Activated naive CD8-positive, alpha-beta T cell treated with anti-CD3 and anti-CD28 coated beads, Interleukin-2, amount 50 U/mL, for 24 hours (primary cell): Measurements from ENCODE around the gene RET.

Experiments
- ATAC-seq: fragments of 150-1000 bp; cut with Tn5 transposase; one replicate; pipeline ENCODE4 v1.10.0; 2021
- DNase-seq: peaks from one replicate; pipeline ENCODE4 v3.0.0; 2021
- H3K27ac Mint-ChIP-seq: one replicate; pipeline ENCODE4 v1.8.0; 2021; ENCODE audit warnings: mild to moderate bottlenecking, mixed read lengths
- H3K27me3 Mint-ChIP-seq: one replicate; pipeline ENCODE4 v1.8.0; 2021; ENCODE audit warnings: mixed read lengths
- H3K36me3 Mint-ChIP-seq: one replicate; pipeline ENCODE4 v1.8.0; 2021; ENCODE audit warnings: low read depth, mixed read lengths
- H3K4me1 Mint-ChIP-seq: one replicate; pipeline ENCODE4 v1.8.0; 2021; ENCODE audit warnings: mixed read lengths
- H3K4me3 Mint-ChIP-seq: one replicate; pipeline ENCODE4 v1.8.0; 2021; ENCODE audit warnings: mild to moderate bottlenecking, moderate library complexity, mixed read lengths
- H3K9me3 Mint-ChIP-seq: one replicate; pipeline ENCODE4 v1.8.0; 2021; ENCODE audit warnings: mixed read lengths

RET gene

GRCh38 chr10:43128331-43128730, 51.5 kb downstream of the RET start:
- no peak for DNase-seq
- no peak for ATAC-seq
- Mint-ChIP-seq H3K4me1 (peaks cover 34% of the 10 kb centered on the region), H3K36me3 (no peaks in the 10 kb centered on the region), H3K27me3 (no peaks in the 10 kb centered on the region), H3K9me3 (no peaks in the 10 kb centered on the region), H3K4me3 (no peak overlapping the region), H3K27ac (no peak overlapping the region)

GRCh38 chr10:43128958-43129706, 52.3 kb downstream of the RET start:
- peaks cover 34% of the 10 kb centered on the region for H3K4me1 Mint-ChIP-seq
- H3K4me3 Mint-ChIP-seq = no peak overlapping the region
- no peaks in the 10 kb centered on the region for H3K27me3 Mint-ChIP-seq
- H3K9me3 Mint-ChIP-seq = no peaks in the 10 kb centered on the region
- peak; percentile 81 for ATAC-seq
- H3K36me3 Mint-ChIP-seq = no peaks in the 10 kb centered on the region
- peak; percentile 20 for DNase-seq
- peak overlapping the region; percentile 52 for H3K27ac Mint-ChIP-seq

GRCh38 chr10:43130770-43131171, 53.9 kb downstream of the RET start:
- DNase-seq (no peak), ATAC-seq (no peak)
- no peaks in the 10 kb centered on the region for H3K36me3 Mint-ChIP-seq
- no peaks in the 10 kb centered on the region for H3K27me3 Mint-ChIP-seq
- H3K27ac Mint-ChIP-seq = no peak overlapping the region
- H3K9me3 Mint-ChIP-seq = no peaks in the 10 kb centered on the region
- H3K4me3 Mint-ChIP-seq = no peak overlapping the region
- peaks cover 36% of the 10 kb centered on the region for H3K4me1 Mint-ChIP-seq

- Mint-ChIP-seq H3K4me1 (peaks cover 40% of the 10 kb centered on the region), H3K27ac (no peak overlapping the region), H3K27me3 (no peaks in the 10 kb centered on the region), H3K36me3 (peaks cover 1% of the 10 kb centered on the region), H3K9me3 (no peaks in the 10 kb centered on the region), H3K4me3 (no peak overlapping the region)
- no peak for ATAC-seq
- no peak for DNase-seq
Observed at GRCh38 chr10:43131256-43131655, 54.4 kb downstream of the RET start.

- no peaks in the 10 kb centered on the region for H3K27me3 Mint-ChIP-seq
- H3K4me3 Mint-ChIP-seq = no peak overlapping the region
- no peaks in the 10 kb centered on the region for H3K9me3 Mint-ChIP-seq
- ATAC-seq (no peak), DNase-seq (no peak)
- H3K4me1 Mint-ChIP-seq = peaks cover 41% of the 10 kb centered on the region
- no peak overlapping the region for H3K27ac Mint-ChIP-seq
- H3K36me3 Mint-ChIP-seq = peaks cover 2% of the 10 kb centered on the region
Observed at GRCh38 chr10:43131906-43132305, 55.0 kb downstream of the RET start.

- Mint-ChIP-seq H3K27ac (no peak overlapping the region), H3K4me1 (peaks cover 33% of the 10 kb centered on the region), H3K9me3 (no peaks in the 10 kb centered on the region), H3K4me3 (no peak overlapping the region), H3K27me3 (no peaks in the 10 kb centered on the region), H3K36me3 (peaks cover 2% of the 10 kb centered on the region)
- DNase-seq (no peak), ATAC-seq (no peak)
Observed at GRCh38 chr10:43132867-43133787, 56.3 kb downstream of the RET start.

- Mint-ChIP-seq H3K27me3 (no peaks in the 10 kb centered on the region), H3K4me3 (no peak overlapping the region), H3K4me1 (peaks cover 31% of the 10 kb centered on the region), H3K9me3 (no peaks in the 10 kb centered on the region), H3K27ac (no peak overlapping the region), H3K36me3 (peaks cover 5% of the 10 kb centered on the region)
- ATAC-seq = no peak
- DNase-seq = no peak
Observed at GRCh38 chr10:43134126-43134905, 57.4 kb downstream of the RET start.

- no peaks in the 10 kb centered on the region for H3K9me3 Mint-ChIP-seq
Observed at GRCh38 chr10:43135064-43135463, 58.2 kb downstream of the RET start.

GRCh38 chr10:43135656-43136055, 58.8 kb downstream of the RET start:
- ATAC-seq (no peak), DNase-seq (no peak)
- Mint-ChIP-seq H3K4me3 (peak overlapping the region; percentile 99), H3K9me3 (no peaks in the 10 kb centered on the region), H3K4me1 (peaks cover 39% of the 10 kb centered on the region), H3K27me3 (no peaks in the 10 kb centered on the region), H3K27ac (no peak overlapping the region), H3K36me3 (peaks cover 6% of the 10 kb centered on the region)

More at GRCh38 chr10:43135064-43135463, 58.2 kb downstream of the RET start:
- ATAC-seq (no peak), DNase-seq (no peak)
- H3K4me1 Mint-ChIP-seq = peaks cover 34% of the 10 kb centered on the region
- no peaks in the 10 kb centered on the region for H3K27me3 Mint-ChIP-seq
- H3K36me3 Mint-ChIP-seq = peaks cover 5% of the 10 kb centered on the region
- H3K4me3 Mint-ChIP-seq = no peak overlapping the region
- H3K27ac Mint-ChIP-seq = no peak overlapping the region

- Mint-ChIP-seq H3K4me3 (peak overlapping the region; percentile 99), H3K27ac (peak overlapping the region; percentile 19), H3K27me3 (no peaks in the 10 kb centered on the region), H3K36me3 (peaks cover 6% of the 10 kb centered on the region), H3K4me1 (peaks cover 45% of the 10 kb centered on the region), H3K9me3 (no peaks in the 10 kb centered on the region)
- no peak for DNase-seq
- ATAC-seq = no peak
Observed at GRCh38 chr10:43136432-43136831, 59.6 kb downstream of the RET start.

GRCh38 chr10:43136995-43137716, 60.3 kb downstream of the RET start:
- Mint-ChIP-seq H3K4me1 (peaks cover 50% of the 10 kb centered on the region), H3K27ac (peak overlapping the region; percentile 75), H3K27me3 (no peaks in the 10 kb centered on the region), H3K36me3 (peaks cover 6% of the 10 kb centered on the region), H3K9me3 (no peaks in the 10 kb centered on the region), H3K4me3 (peak overlapping the region; percentile 99)
- DNase-seq = no peak
- no peak for ATAC-seq

- DNase-seq = peak; percentile 64
- ATAC-seq = peak; percentile 31
Observed at GRCh38 chr10:43137717-43138020, 60.8 kb downstream of the RET start.

GRCh38 chr10:43138021-43138756, 61.3 kb downstream of the RET start, which contains the start of gene CSGALNACT2:
TSS of gene CSGALNACT2 (plus strand) at chr10:43138445. CDS start at chr10:43155150, 16,705 bp downstream.
- Mint-ChIP-seq H3K36me3 (peaks cover 6% of the 10 kb centered on the region), H3K27ac (peak within 1 kb of the TSS; percentile 91), H3K9me3 (no peaks in the 10 kb centered on the region), H3K4me1 (peaks cover 56% of the 10 kb centered on the region), H3K4me3 (peak within 1 kb of the TSS; percentile 99), H3K27me3 (no peaks in the 10 kb centered on the region)
- DNase-seq (peak; percentile 90), ATAC-seq (peak; percentile 78)

More at GRCh38 chr10:43137717-43138020, 60.8 kb downstream of the RET start:
- Mint-ChIP-seq H3K4me3 (peak overlapping the region; percentile 99), H3K36me3 (peaks cover 6% of the 10 kb centered on the region), H3K9me3 (no peaks in the 10 kb centered on the region), H3K4me1 (peaks cover 55% of the 10 kb centered on the region), H3K27ac (peak overlapping the region; percentile 75), H3K27me3 (no peaks in the 10 kb centered on the region)
